HCT116 (cell line): ENCODE results near the gene CREB1. TPM values are rescaled to one million over a fixed set of nuclear protein-coding genes. Genes with fewer than 3 reads are reported as not detected.

ENCODE experiments used
- ATAC-seq: fragments of 200-7000 bp; cut with Tn5 transposase; 2 replicates; pipeline ENCODE4 v1.9.1; 2020; ENCODE audit warnings: mild to moderate bottlenecking, moderate library complexity
- BruUV-seq: library from RNA; stranded (reverse); fragments of 400-500 nt; replicated peaks from 2 replicates; lab custom pipeline; 2021; lab: Mats Ljungman, UMichigan
- CTCF ChIA-PET: fragments of 300-600 bp; sonication (Branson Sonifier 250); formaldehyde crosslinking; loops from one replicate; lab custom pipeline; 2021; ENCODE audit warnings: antibody characterized with exemption; lab: Charles Lee
- POLR2A ChIA-PET: fragments of 300-600, 350-600 bp; sonication (Branson Sonifier 250); formaldehyde crosslinking; loops from one replicate; lab custom pipeline; 2021; ENCODE audit warnings: antibody characterized with exemption; lab: Charles Lee
- RAD21 ChIA-PET, 2 experiments: fragments of 300-600 bp; sonication (Branson Sonifier 250); formaldehyde crosslinking; loops; one replicate each; lab custom pipeline; 2023; ENCODE audit warnings: low total read pairs in 2 of 2; ENCODE audit not compliant: uncharacterized antibody in 2 of 2, unreplicated experiment in 2 of 2, low non-redundant PET in 1 of 2; lab: Charles Lee
- DNase-seq: peaks from one replicate; pipeline ENCODE4 v3.0.0-alpha.2; 2010; ENCODE audit warnings: low read depth, low spot score
- H2AFZ ChIP-seq: fragments of 200-600 bp; shearing (Covaris generic), sonication (generic); 2 replicates; pipeline ENCODE4 v1.6.1; 2017; ENCODE audit warnings: low read depth, mixed run types, mixed read lengths, antibody characterized with exemption, low read length; ENCODE audit not compliant: poor library complexity, severe bottlenecking
- H3K27ac ChIP-seq: 2 replicates; pipeline ENCODE4 v1.5.1; 2012; ENCODE audit warnings: low read depth, low read length
- H3K27me3 ChIP-seq: fragments of 200-600 bp; sonication (generic); 2 replicates; pipeline ENCODE4 v1.6.1; 2016; ENCODE audit warnings: mixed run types, low read length, mixed read lengths; ENCODE audit not compliant: insufficient read depth
- H3K36me3 ChIP-seq, 2 experiments: fragments of 200-500 bp in 1 of 2; fragments of 200-600 bp in 1 of 2; sonication (Bioruptor generic) in 1 of 2; sonication (generic) in 1 of 2; 2 replicates each; pipeline versions ENCODE4 v1.5.1 to v1.6.1; 2014 to 2016; ENCODE audit warnings: low read length in 2 of 2, inconsistent platforms in 1 of 2, mixed read lengths in 1 of 2, mixed run types in 1 of 2; ENCODE audit not compliant: insufficient read depth in 2 of 2, control insufficient read depth in 1 of 2
- H3K4me1 ChIP-seq, 2 experiments: fragments of 200-600 bp in 1 of 2; sonication (generic) in 1 of 2; 2 replicates each; pipeline versions ENCODE4 v1.5.1 to v1.6.1; 2012 to 2017; ENCODE audit warnings: low read length in 2 of 2, inconsistent platforms in 1 of 2, mild to moderate bottlenecking in 1 of 2, mixed read lengths in 1 of 2, mixed run types in 1 of 2, moderate library complexity in 1 of 2; ENCODE audit not compliant: insufficient read depth in 2 of 2, control insufficient read depth in 1 of 2
- H3K4me2 ChIP-seq: fragments of 200-600 bp; sonication (generic); 2 replicates; pipeline ENCODE4 v1.6.1; 2017; ENCODE audit warnings: mixed run types, low read length, mixed read lengths
- H3K4me3 ChIP-seq, 2 experiments: fragments of 200-600 bp in 1 of 2; sonication (generic) in 1 of 2; replicated peaks in 1 of 2; 2 replicates each; pipeline ENCODE4 v1.5.1; 2011 to 2016; ENCODE audit warnings: low read length in 2 of 2, control low read depth in 1 of 2, low read depth in 1 of 2, mild to moderate bottlenecking in 1 of 2, mixed read lengths in 1 of 2, mixed run types in 1 of 2
- H3K79me2 ChIP-seq: fragments of 200-600 bp; sonication (generic); 2 replicates; pipeline ENCODE4 v1.6.1; 2017; ENCODE audit warnings: mild to moderate bottlenecking, mixed run types, low read length, moderate library complexity, mixed read lengths; ENCODE audit not compliant: insufficient read depth
- H3K9ac ChIP-seq: fragments of 200-600 bp; sonication (generic); 2 replicates; pipeline ENCODE4 v1.6.1; 2016; ENCODE audit warnings: low read length, mixed read lengths
- H3K9me2 ChIP-seq: fragments of 200-600 bp; sonication (generic), shearing (Covaris generic); 2 replicates; pipeline ENCODE4 v1.6.1; 2017; ENCODE audit warnings: mixed run types, mild to moderate bottlenecking, moderate library complexity; ENCODE audit not compliant: insufficient read depth
- H3K9me3 ChIP-seq, 2 experiments: fragments of 200-500 bp in 1 of 2; fragments of 200-600 bp in 1 of 2; sonication (Bioruptor generic) in 1 of 2; sonication (generic) in 1 of 2; 2 replicates each; pipeline ENCODE4 v1.6.1; 2014 to 2017; ENCODE audit warnings: low read length in 2 of 2, mixed read lengths in 2 of 2, inconsistent platforms in 1 of 2, low read depth in 1 of 2, mild to moderate bottlenecking in 1 of 2, mixed run types in 1 of 2, moderate library complexity in 1 of 2; ENCODE audit not compliant: control insufficient read depth in 1 of 2, insufficient read depth in 1 of 2
- H4K20me1 ChIP-seq: fragments of 200-600 bp; sonication (generic), shearing (Covaris generic); 2 replicates; pipeline ENCODE4 v1.6.1; 2017; ENCODE audit warnings: mixed run types, mild to moderate bottlenecking, moderate library complexity; ENCODE audit not compliant: insufficient read depth
- CBX3 ChIP-seq: IDR thresholded peaks from 2 replicates; pipeline ENCODE4 v1.6.1; 2012; ENCODE audit warnings: low read depth
- CEBPB ChIP-seq: IDR thresholded peaks from 2 replicates; pipeline ENCODE4 v1.6.1; 2012; ENCODE audit warnings: low read depth
- CTCF ChIP-seq, 3 experiments: fragments of 200-600 bp in 1 of 3; sonication (generic) in 1 of 3; IDR thresholded peaks in 2 of 3; conservative IDR thresholded peaks in 1 of 3; 2 replicates each; pipeline ENCODE4 v1.5.1; 2012 to 2017; ENCODE audit warnings: low read depth in 2 of 3, low read length in 2 of 3, antibody characterized with exemption in 1 of 3, borderline replicate concordance in 1 of 3, control low read depth in 1 of 3, mild to moderate bottlenecking in 1 of 3, mixed read lengths in 1 of 3, mixed run types in 1 of 3, moderate library complexity in 1 of 3; ENCODE audit not compliant: insufficient read depth in 1 of 3
- ELF1 ChIP-seq: IDR thresholded peaks from 2 replicates; pipeline ENCODE4 v1.6.1; 2012; ENCODE audit warnings: low read depth, borderline replicate concordance
- JUND ChIP-seq: IDR thresholded peaks from 2 replicates; pipeline ENCODE4 v1.6.1; 2012
- MAX ChIP-seq: IDR thresholded peaks from 2 replicates; pipeline ENCODE4 v1.6.1; 2012
- POLR2AphosphoS5 ChIP-seq: IDR thresholded peaks from 2 replicates; pipeline ENCODE4 v1.6.1; 2011; ENCODE audit warnings: mild to moderate bottlenecking, low read depth, low read length, moderate library complexity
- RAD21 ChIP-seq: IDR thresholded peaks from 2 replicates; pipeline ENCODE4 v1.6.1; 2012; ENCODE audit warnings: low read depth, mild to moderate bottlenecking
- REST ChIP-seq: IDR thresholded peaks from 2 replicates; pipeline ENCODE4 v1.6.1; 2012; ENCODE audit warnings: low read depth
- SP1 ChIP-seq: IDR thresholded peaks from 2 replicates; pipeline ENCODE4 v1.6.1; 2012; ENCODE audit warnings: low read depth
- TCF7L2 ChIP-seq: IDR thresholded peaks from 2 replicates; pipeline ENCODE4 v1.7.0; 2011; ENCODE audit warnings: borderline replicate concordance, inconsistent platforms; ENCODE audit not compliant: insufficient read depth, insufficient read length; ENCODE audit errors: extremely low read depth
- YY1 ChIP-seq: IDR thresholded peaks from 2 replicates; pipeline ENCODE4 v1.6.1; 2011; ENCODE audit warnings: low read length, low read depth, moderate library complexity, mild to moderate bottlenecking; ENCODE audit not compliant: insufficient replicate concordance; ENCODE audit errors: extremely low read depth
- ZBTB33 ChIP-seq: IDR thresholded peaks from 2 replicates; pipeline ENCODE4 v1.6.1; 2011; ENCODE audit warnings: mild to moderate bottlenecking, low read length, moderate library complexity; ENCODE audit not compliant: insufficient replicate concordance; ENCODE audit errors: extremely low read depth
- ZNF274 ChIP-seq: fragments of 200-500 bp; sonication (Bioruptor generic); IDR thresholded peaks from 2 replicates; pipeline ENCODE4 v1.6.1; 2014; ENCODE audit warnings: mild to moderate bottlenecking, low read depth, low read length, inconsistent platforms
- intact Hi-C: fragments of 100-400 bp; cut with micrococcal nuclease; formaldehyde crosslinking; loops from 2 replicates; pipeline ENCODE4 v1.10.0; 2022
- total RNA-seq: library from RNA; stranded (reverse); gene quantifications from one replicate; pipeline ENCODE4 v1.2.1, GENCODE V29; 2021; ENCODE audit not compliant: unreplicated experiment

The CREB1 gene
- total RNA-seq, 1 experiment from 2014 or later, result 60.4 TPM

- no peaks in the 10 kb centered on the region for H3K4me1 ChIP-seq
- DNase-seq, result no peak
- no peak for ATAC-seq
- no peaks in the 10 kb centered on the region for H3K79me2 ChIP-seq
- no peaks in the 10 kb centered on the region for H3K9me2 ChIP-seq
- no peak overlapping the region for H2AFZ ChIP-seq
- no peaks in the 10 kb centered on the region for H4K20me1 ChIP-seq
- no peaks in the 10 kb centered on the region for H3K27me3 ChIP-seq
- POLR2A ChIA-PET, result no interaction called here
- no peaks in the 10 kb centered on the region for H3K36me3 ChIP-seq
- no peak overlapping the region for H3K4me3 ChIP-seq
- no peak overlapping the region for H3K4me2 ChIP-seq
- intact Hi-C loops, result no loop called here
- RAD21 ChIA-PET, result no interaction called here
- no peak overlapping the region for H3K27ac ChIP-seq
- no TSS peak for BruUV-seq
- H3K9ac ChIP-seq, result no peak overlapping the region
- H3K9me3 ChIP-seq, result no peaks in the 10 kb centered on the region
- TF ChIP-seq CTCF (IDR thresholded peaks at IDR 0.05 in 2 of 3, conservative IDR thresholded peaks at IDR 0.05 in 1 of 3; ENCODE audit: borderline replicate concordance in 1 of 3, insufficient read depth in 1 of 3, low read depth in 2 of 3, low read length in 2 of 3) (no peak), JUND (no peak), YY1 (no peak), CEBPB (no peak), CBX3 (no peak), TCF7L2 (no peak), REST (no peak), ZNF274 (no peak), SP1 (no peak), ELF1 (no peak), ZBTB33 (no peak), MAX (no peak), RAD21 (no peak), POLR2AphosphoS5 (no peak)
- CTCF ChIA-PET, result no interaction called here
Measured at GRCh38 chr2:207481924-207482323, 47.8 kb upstream of the CREB1 start.
